Trophoblast cell (in vitro differentiated cells and primary cell): Measurements from ENCODE around the gene PSMG1.

ENCODE experiments used
- DNase-seq, 2 donors: peaks; one replicate each; pipeline ENCODE4 v3.0.0-alpha.2; 2016
- H2AFZ ChIP-seq: 2 replicates; pipeline ENCODE4 v1.6.1; 2013; ENCODE audit warnings: low read length, moderate library complexity, mild to moderate bottlenecking; ENCODE audit not compliant: insufficient read depth, poor library complexity
- H2AK5ac ChIP-seq: 2 replicates; pipeline ENCODE4 v1.6.1; 2013; ENCODE audit warnings: mild to moderate bottlenecking, low read length
- H2BK120ac ChIP-seq: 2 replicates; pipeline ENCODE4 v1.6.1; 2013; ENCODE audit warnings: low read length, mild to moderate bottlenecking, moderate library complexity; ENCODE audit not compliant: insufficient read depth, poor library complexity
- H2BK12ac ChIP-seq: 2 replicates; pipeline ENCODE4 v1.6.1; 2013; ENCODE audit warnings: mild to moderate bottlenecking, low read length, moderate library complexity
- H2BK5ac ChIP-seq: 2 replicates; pipeline ENCODE4 v1.6.1; 2013; ENCODE audit warnings: low read length, low read depth, moderate library complexity, mild to moderate bottlenecking; ENCODE audit not compliant: poor library complexity
- H3K14ac ChIP-seq: 2 replicates; pipeline ENCODE4 v1.6.1; 2013; ENCODE audit warnings: mild to moderate bottlenecking, low read length
- H3K18ac ChIP-seq: 2 replicates; pipeline ENCODE4 v1.6.1; 2013; ENCODE audit warnings: mild to moderate bottlenecking, low read length
- H3K23ac ChIP-seq: 2 replicates; pipeline ENCODE4 v1.6.1; 2013; ENCODE audit warnings: low read length
- H3K27ac ChIP-seq: 2 replicates; pipeline ENCODE4 v1.5.1; 2013; ENCODE audit warnings: low read depth, mild to moderate bottlenecking, inconsistent platforms, low read length, moderate library complexity
- H3K27me3 ChIP-seq: 2 replicates; pipeline ENCODE4 v1.6.1; 2013; ENCODE audit warnings: inconsistent platforms, mild to moderate bottlenecking, low read length, moderate library complexity; ENCODE audit not compliant: insufficient read depth
- H3K36me3 ChIP-seq, 2 experiments: 1 replicate in 1 of 2; 2 replicates in 1 of 2; pipeline ENCODE4 v1.6.1; 2013; ENCODE audit warnings: low read length in 2 of 2, mild to moderate bottlenecking in 2 of 2, moderate library complexity in 1 of 2; ENCODE audit not compliant: insufficient read depth in 2 of 2, control insufficient read depth in 1 of 2
- H3K4ac ChIP-seq: 2 replicates; pipeline ENCODE4 v1.6.1; 2013; ENCODE audit warnings: low read depth, mild to moderate bottlenecking, low read length, moderate library complexity
- H3K4me1 ChIP-seq, 2 experiments: 1 replicate in 1 of 2; 2 replicates in 1 of 2; pipeline ENCODE4 v1.6.1; 2013; ENCODE audit warnings: low read length in 2 of 2, mild to moderate bottlenecking in 2 of 2, moderate library complexity in 1 of 2; ENCODE audit not compliant: insufficient read depth in 2 of 2, control insufficient read depth in 1 of 2
- H3K4me2 ChIP-seq: 2 replicates; pipeline ENCODE4 v1.6.1; 2013; ENCODE audit warnings: inconsistent platforms, mild to moderate bottlenecking, low read length, moderate library complexity
- H3K4me3 ChIP-seq: 2 replicates; pipeline ENCODE4 v1.5.1; 2013; ENCODE audit warnings: mild to moderate bottlenecking, low read depth, low read length, inconsistent platforms
- H3K79me1 ChIP-seq: one replicate; pipeline ENCODE4 v1.6.1; 2013; ENCODE audit warnings: low read length
- H3K79me2 ChIP-seq: 2 replicates; pipeline ENCODE4 v1.6.1; 2013; ENCODE audit warnings: low read length, mild to moderate bottlenecking; ENCODE audit not compliant: control insufficient read depth, insufficient read depth, poor library complexity
- H3K9ac ChIP-seq: 2 replicates; pipeline ENCODE4 v1.6.1; 2013; ENCODE audit warnings: mild to moderate bottlenecking, low read length
- H3K9me3 ChIP-seq: 2 replicates; pipeline ENCODE4 v1.6.1; 2013; ENCODE audit warnings: low read depth, mild to moderate bottlenecking, control low read depth, inconsistent platforms, low read length; ENCODE audit not compliant: insufficient read depth
- H4K12ac ChIP-seq: 2 replicates; pipeline ENCODE4 v1.6.1; 2013; ENCODE audit warnings: low read depth, mild to moderate bottlenecking, low read length, moderate library complexity
- H4K8ac ChIP-seq: 2 replicates; pipeline ENCODE4 v1.6.1; 2013; ENCODE audit warnings: low read depth, mild to moderate bottlenecking, low read length, moderate library complexity
- H4K91ac ChIP-seq: one replicate; pipeline ENCODE4 v1.6.1; 2013; ENCODE audit warnings: low read depth, mild to moderate bottlenecking, low read length, moderate library complexity
- WGBS: extraction: QIAGEN DNeasy Blood & Tissue Kit; methylation state at CpG from one replicate; pipeline ENCODE4 v1.1.7; 2013; ENCODE audit warnings: missing lambda C conversion rate; ENCODE audit not compliant: insufficient read length, insufficient coverage; ENCODE audit errors: extremely low coverage; 5-methylcytosine and 5-hydroxymethylcytosine counted together

Gene PSMG1

DNA sequence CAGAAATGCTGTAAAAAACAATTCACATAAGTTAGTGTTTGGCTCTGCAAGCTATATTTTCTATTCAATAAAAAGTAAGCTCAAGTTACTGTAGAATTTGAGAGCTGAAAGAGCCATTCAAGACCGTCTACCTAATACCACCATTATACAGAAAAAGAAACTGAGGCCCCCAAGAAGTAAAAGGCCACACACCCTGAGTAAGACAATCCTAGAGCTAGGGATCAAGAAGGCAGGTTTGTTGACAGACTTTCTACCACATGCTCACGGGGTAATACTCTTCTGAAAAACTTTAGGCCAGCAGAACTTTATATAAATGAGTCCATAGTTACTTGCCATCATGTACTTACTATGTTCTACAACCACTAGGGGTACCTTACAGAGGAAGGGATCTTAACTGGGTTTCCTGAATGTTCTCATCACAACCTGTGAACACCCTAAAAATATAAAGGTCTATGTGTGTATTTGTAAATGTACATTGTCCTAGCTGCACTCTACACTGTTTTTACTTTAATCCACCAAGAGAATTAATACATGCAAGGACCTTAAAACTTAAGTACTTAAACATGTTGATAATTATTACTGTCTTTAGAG lies 2.7 kb downstream of the PSMG1 start:
- Histone ChIP-seq H3K27ac (no peak overlapping the region), H3K4me1 (peaks cover 4% of the 10 kb centered on the region in 2 experiments), H3K18ac (no peak overlapping the region), H3K23ac (no peak overlapping the region), H2BK5ac (no peak overlapping the region), H3K4ac (no peak overlapping the region), H3K9ac (no peak overlapping the region), H4K91ac (no peak overlapping the region), H2BK12ac (no peak overlapping the region), H3K36me3 (peaks cover 3 to 5% of the 10 kb centered on the region in 2 experiments), H2AK5ac (no peak overlapping the region), H3K27me3 (no peaks in the 10 kb centered on the region), H3K79me1 (peaks cover 11% of the 10 kb centered on the region), H2BK120ac (no peak overlapping the region), H4K8ac (no peak overlapping the region), H3K14ac (no peak overlapping the region), H3K4me3 (no peak overlapping the region), H2AFZ (no peak overlapping the region), H4K12ac (no peak overlapping the region), H3K79me2 (peaks cover 8% of the 10 kb centered on the region), H3K4me2 (no peak overlapping the region), H3K9me3 (no peaks in the 10 kb centered on the region)
- no CpG with 5 or more reads among the region's 2 CpGs for WGBS
- no peak for DNase-seq

DNA sequence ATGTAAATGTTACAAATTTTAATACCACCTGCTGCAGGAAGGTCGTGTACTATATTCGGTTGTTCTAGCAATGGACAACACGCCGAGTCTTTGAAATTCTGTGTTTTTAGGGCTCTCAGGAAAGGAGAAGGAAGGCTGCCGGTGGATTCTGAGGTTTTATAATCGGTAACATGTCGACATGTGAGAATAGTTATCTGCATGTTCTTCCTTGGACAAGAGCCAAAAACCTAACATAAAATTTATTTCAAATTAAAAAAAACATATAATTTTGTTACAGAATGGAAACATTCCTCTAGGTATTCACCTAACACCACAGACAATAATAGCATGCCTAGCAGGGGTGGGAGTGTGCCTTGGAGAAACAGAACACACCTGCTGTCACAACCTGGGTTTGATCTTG lies 4.8 kb downstream of the PSMG1 start:
- no CpG with 5 or more reads among the region's 7 CpGs for WGBS
- Histone ChIP-seq H3K4me3 (no peak overlapping the region), H2BK5ac (no peak overlapping the region), H3K36me3 (peaks cover 7 to 11% of the 10 kb centered on the region in 2 experiments), H3K27ac (no peak overlapping the region), H2AFZ (no peak overlapping the region), H3K27me3 (no peaks in the 10 kb centered on the region), H3K14ac (no peak overlapping the region), H3K18ac (no peak overlapping the region), H3K79me1 (peaks cover 7% of the 10 kb centered on the region), H3K4me1 (peaks cover 4% of the 10 kb centered on the region in 2 experiments), H4K12ac (no peak overlapping the region), H3K9ac (no peak overlapping the region), H4K8ac (no peak overlapping the region), H2BK12ac (no peak overlapping the region), H3K9me3 (no peaks in the 10 kb centered on the region), H2AK5ac (no peak overlapping the region), H3K4me2 (no peak overlapping the region), H3K23ac (no peak overlapping the region), H2BK120ac (no peak overlapping the region), H3K4ac (no peak overlapping the region), H3K79me2 (peaks cover 6% of the 10 kb centered on the region), H4K91ac (no peak overlapping the region)
- DNase-seq, result no peak

DNA sequence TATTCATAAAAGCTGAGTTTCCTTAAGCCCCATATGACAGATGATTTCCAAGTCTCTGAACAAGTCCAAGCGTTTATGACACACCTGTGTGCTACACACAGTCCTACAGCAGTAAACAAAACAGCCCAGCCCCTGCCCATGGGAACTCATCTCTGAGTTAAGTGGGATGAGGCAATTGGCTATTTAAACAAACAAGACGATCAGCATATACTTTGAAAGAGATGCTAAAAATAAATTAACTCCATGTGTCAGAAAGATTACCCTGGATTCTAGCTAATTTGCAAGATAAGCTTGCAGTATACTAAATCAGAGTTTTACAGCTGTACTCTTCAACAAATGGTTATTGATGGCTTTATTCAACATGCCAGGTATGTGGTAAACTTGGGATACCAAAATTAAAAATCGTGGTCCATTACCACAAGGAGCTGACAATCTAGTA lies 7.0 kb downstream of the PSMG1 start:
- no peaks in the 10 kb centered on the region for H3K4me1 ChIP-seq
- H2BK12ac ChIP-seq, result no peak overlapping the region
- no peak overlapping the region for H2AFZ ChIP-seq
- H4K12ac ChIP-seq, result no peak overlapping the region
- no peak overlapping the region for H2AK5ac ChIP-seq
- peaks cover 8 to 19% of the 10 kb centered on the region in 2 experiments for H3K36me3 ChIP-seq
- H3K4ac ChIP-seq, result no peak overlapping the region
- no peaks in the 10 kb centered on the region for H3K27me3 ChIP-seq
- H4K8ac ChIP-seq, result no peak overlapping the region
- H3K27ac ChIP-seq, result no peak overlapping the region
- no peak overlapping the region for H3K4me3 ChIP-seq
- H3K79me2 ChIP-seq, result no peaks in the 10 kb centered on the region
- H3K9me3 ChIP-seq, result no peaks in the 10 kb centered on the region
- no peak overlapping the region for H2BK5ac ChIP-seq
- no peak overlapping the region for H3K18ac ChIP-seq
- no peak overlapping the region for H3K4me2 ChIP-seq
- H3K23ac ChIP-seq, result no peak overlapping the region
- no peak overlapping the region for H3K14ac ChIP-seq
- H4K91ac ChIP-seq, result no peak overlapping the region
- DNase-seq, result no peak
- WGBS, result no CpG with 5 or more reads among the region's 3 CpGs
- no peak overlapping the region for H2BK120ac ChIP-seq
- H3K9ac ChIP-seq, result no peak overlapping the region
- H3K79me1 ChIP-seq, result no peaks in the 10 kb centered on the region

DNA sequence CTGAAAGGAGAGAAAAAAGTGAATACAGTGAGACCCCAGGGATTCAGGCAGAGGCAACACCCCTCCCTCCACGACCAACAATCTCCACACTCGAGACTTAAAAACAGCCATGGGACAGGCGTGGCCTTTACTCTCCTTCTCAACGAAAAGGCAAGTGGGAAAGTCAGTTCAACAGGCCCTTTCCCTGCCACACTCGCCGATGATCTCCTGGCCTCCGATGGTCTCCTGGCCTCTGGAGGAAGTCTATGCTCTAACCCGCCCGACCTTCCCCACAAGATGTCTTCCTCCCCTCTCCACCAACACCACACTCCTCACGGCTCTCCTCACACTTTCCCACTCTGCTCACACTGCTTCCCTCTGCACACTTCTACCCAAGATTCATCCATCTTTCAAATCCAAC lies 7.6 kb downstream of the PSMG1 start:
- Histone ChIP-seq H3K23ac (no peak overlapping the region), H3K4me3 (no peak overlapping the region), H3K4ac (no peak overlapping the region), H3K79me2 (no peaks in the 10 kb centered on the region), H2BK120ac (no peak overlapping the region), H3K9ac (no peak overlapping the region), H3K4me1 (no peaks in the 10 kb centered on the region), H3K14ac (no peak overlapping the region), H4K8ac (no peak overlapping the region), H3K36me3 (peaks cover 5 to 23% of the 10 kb centered on the region in 2 experiments), H3K27ac (no peak overlapping the region), H3K27me3 (no peaks in the 10 kb centered on the region), H4K91ac (no peak overlapping the region), H2AFZ (no peak overlapping the region), H4K12ac (no peak overlapping the region), H2BK5ac (no peak overlapping the region), H3K9me3 (no peaks in the 10 kb centered on the region), H3K18ac (no peak overlapping the region), H3K4me2 (no peak overlapping the region), H2AK5ac (no peak overlapping the region), H3K79me1 (no peaks in the 10 kb centered on the region), H2BK12ac (no peak overlapping the region)
- WGBS, result 100% methylated on average over 1 of the region's 10 CpGs
- no peak for DNase-seq
